ENCODE results near the gene USP15. TPM values are rescaled to one million over a fixed set of nuclear protein-coding genes. Genes with fewer than 3 reads are reported as not detected.

USP15 gene
- total RNA-seq, 2 donors from 2014 or later = 50.7 to 58.1 TPM

DNA sequence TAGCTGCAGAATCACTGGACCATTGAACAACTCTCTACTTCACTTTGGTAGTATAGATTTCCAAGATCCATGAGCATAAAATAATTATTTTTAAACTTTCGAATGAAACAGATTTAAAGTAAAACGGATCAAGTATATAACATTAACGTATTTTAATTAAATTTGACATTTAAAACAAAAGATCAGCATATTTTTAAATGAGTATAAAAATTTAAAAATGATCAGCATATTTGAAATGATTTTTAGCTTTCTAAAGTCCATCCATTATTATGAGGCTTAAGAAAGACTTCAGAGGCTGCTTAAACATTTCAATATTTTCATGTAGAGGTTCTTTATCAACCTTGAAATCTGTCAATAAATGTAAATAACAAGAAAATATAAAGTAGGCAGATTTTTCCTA is 5.2 kb upstream of the USP15 start:
- DNase-seq (no peak), ATAC-seq (no peak)
- intact Hi-C loops (cut with DNase I) = no loop called here

DNA sequence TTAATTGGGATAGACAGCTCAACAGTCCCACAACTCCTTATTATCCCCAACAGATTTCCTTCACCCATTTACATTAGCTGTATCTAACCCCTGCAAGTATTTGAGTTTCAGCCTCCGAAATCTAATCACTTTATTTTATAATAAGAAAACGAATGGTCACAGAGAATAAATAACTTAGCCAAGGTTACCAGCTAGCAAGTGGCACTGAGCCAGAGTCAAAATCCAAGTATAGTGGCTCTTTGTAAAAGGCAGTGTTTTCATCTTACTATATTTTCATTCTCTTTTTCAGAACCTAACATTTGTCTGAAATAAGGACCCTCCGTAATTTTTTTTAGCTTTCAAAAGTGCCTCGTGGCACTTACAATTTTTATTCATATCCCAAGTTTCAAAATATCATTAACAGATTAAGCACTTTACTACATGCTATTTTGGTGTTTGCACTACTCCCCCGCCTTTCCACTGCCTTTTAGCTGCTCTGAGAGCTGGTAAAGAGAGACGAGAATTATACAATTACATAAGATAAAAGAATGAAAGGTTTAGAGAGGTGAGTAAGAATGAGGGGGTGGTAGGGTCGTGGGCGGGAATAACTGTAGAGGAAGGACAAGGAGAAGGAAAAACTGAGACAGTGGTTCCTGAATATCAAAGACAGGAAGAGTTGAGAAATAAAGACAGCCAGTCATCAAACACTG is 3.7 kb upstream of the USP15 start:
- DNase-seq (no peak), ATAC-seq (peak in 1 of 2 donors; percentile 0)
- intact Hi-C loops (cut with DNase I) = no loop called here

GRCh38 chr12:62258231-62258630 is 2.0 kb upstream of the USP15 start:
- DNase-seq (no peak), ATAC-seq (no peak)
- intact Hi-C loops (cut with DNase I) = no loop called here

DNA sequence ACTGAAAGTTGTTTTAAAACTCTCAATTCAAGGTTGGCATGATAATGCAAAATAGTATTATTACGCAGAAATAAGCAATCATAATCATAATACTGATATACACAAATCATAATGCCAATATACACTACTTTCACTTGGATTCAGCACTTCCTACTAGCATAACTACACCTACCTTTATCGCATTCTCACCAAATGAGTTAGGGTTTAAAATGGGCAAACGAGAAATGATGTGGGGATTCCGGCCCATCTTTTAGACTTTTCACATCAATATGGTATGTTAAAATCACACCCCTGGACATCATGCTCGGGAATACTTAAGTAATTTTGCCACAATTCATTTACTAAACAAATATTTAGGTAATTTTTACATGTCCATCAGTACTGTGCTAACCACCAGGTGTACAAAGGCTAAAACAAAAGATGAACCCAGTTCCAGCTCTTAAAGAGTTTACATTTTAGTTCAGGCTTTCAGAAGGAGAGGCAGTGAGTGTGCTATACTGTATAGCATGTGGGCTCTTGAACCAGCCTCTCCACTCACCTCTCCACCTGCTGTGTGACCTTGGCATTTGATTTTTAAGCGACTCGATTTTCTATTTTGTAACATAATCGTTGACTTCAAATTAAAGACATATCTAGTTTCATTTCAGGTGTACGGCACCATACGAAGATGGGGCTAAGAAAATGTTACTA is 1.1 kb upstream of the USP15 start:
- intact Hi-C loops (cut with DNase I) = no loop called here
- DNase-seq = no peak
- no peak for ATAC-seq

- intact Hi-C loops (cut with DNase I) = no loop called here
- ATAC-seq (peak; percentile 19 to 30), DNase-seq (no peak)
Observed at GRCh38 chr12:62259631-62259992, 592 bp upstream of the USP15 start.

DNA sequence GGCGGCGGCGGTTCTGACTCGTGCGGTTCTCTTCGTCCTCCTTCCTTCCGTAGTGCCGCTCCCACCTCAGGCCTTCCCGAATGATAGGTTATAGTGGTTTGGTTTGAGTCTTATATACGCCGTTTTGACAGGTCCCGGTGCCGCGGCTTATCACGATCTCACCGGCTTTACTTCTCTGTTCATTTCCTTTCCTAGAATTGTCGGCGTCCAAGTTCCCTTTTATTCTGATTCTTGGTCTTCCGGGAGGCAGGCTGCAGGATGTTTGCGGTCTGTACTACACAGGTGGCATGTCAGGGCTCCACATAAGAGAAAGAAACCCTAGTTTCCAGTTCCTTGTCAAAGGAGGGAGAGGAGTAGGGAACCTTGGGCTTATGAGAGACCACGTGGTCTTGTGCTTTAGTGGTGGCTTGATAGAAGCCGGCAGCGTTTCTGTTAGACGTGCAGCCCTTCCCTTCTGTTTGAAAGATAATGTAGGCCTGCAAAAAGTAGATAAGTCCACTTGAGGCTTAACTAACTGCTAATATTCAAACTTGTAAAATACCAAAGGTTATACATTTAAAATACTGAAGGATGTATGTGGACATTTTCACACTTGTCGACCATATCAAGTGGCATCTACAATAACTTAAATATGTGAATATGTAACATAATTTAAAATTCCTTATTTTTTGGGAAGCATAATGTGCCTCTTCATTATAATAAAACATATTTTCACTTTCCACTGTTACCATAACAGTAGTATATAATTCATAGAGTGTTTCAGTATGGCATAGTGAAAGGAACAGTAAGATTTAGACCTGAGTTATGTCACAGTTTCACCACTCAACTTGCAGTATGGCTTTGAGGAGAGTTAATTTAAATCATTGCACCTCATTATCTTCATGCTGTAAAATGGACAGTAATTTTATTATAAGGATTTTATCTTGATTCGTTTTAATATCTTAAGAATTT is 804 bp downstream of the USP15 start:
- intact Hi-C loops (cut with DNase I) = no loop called here
- no peak for DNase-seq
- ATAC-seq = peak; percentile 29 to 53

GRCh38 chr12:62261876-62262517 is 1.8 kb downstream of the USP15 start:
- ATAC-seq = no peak
- no peak for DNase-seq
- intact Hi-C loops (cut with DNase I) = no loop called here

DNA sequence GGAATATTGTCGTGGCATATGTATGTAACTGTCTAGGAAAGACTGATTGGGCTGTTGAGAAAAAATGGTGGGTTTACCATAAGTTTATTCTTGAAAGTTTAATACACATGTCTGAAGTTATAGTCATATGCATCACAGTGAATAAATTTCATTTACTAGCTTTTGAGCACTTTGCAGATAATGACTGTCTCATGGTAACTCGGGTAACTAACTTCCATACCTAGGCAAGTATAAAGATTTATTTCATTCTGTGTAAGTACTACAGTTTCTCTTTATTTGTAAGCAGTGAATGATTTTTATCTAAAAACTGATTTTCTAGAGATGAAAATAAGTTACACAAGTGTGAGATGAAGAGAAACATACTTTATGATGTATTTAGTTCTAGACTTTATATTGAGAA is 3.0 kb downstream of the USP15 start:
- DNase-seq (no peak), ATAC-seq (no peak)
- intact Hi-C loops (cut with DNase I) = no loop called here

- intact Hi-C loops (cut with DNase I) = no loop called here
- DNase-seq = no peak
- no peak for ATAC-seq
Observed at GRCh38 chr12:62263966-62264365, 3.8 kb downstream of the USP15 start.

- ATAC-seq (no peak), DNase-seq (no peak)
- intact Hi-C loops (cut with DNase I) = no loop called here
Observed at GRCh38 chr12:62264706-62265105, 4.5 kb downstream of the USP15 start.

DNA sequence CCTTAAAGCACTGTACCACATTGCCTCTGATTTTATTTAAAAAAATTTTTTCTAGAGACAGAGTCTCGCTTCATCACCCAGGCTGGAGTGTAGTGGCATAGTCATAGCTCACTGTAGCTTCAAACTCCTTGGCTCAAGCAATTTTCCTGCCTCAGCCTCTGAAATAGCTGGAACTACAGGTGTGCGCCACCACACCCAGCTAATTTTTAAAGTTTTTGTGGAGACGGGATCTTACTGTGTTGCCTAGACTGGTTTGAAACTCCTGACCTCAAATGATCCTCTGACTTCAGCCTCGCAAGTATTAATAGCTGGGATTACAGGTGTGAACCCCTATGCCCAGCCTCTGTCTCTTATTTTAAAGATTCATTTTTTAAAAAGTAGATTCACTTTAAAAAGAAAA is 5.3 kb downstream of the USP15 start:
- ATAC-seq = no peak
- intact Hi-C loops (cut with DNase I) = no loop called here
- no peak for DNase-seq

DNA sequence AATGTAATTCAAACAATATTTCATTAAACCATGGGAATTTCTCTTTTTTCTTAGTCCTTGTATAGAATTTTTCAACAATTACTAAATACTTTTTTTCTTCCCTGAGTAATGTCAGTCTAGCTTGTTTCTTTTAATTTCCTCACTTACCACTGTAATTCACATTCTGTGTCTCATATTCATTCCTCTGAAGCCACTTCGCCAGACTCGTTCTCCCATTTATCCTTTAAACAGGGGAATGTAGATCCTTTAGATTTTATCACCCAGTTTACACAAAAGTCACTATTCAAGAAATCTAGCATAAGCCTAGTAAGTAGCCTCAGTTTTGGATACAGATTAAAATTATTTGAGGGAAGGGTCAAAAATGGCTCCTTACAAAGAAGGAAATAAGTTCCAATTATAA is 6.8 kb downstream of the USP15 start:
- no peak for DNase-seq
- intact Hi-C loops (cut with DNase I) = no loop called here
- ATAC-seq = no peak

DNA sequence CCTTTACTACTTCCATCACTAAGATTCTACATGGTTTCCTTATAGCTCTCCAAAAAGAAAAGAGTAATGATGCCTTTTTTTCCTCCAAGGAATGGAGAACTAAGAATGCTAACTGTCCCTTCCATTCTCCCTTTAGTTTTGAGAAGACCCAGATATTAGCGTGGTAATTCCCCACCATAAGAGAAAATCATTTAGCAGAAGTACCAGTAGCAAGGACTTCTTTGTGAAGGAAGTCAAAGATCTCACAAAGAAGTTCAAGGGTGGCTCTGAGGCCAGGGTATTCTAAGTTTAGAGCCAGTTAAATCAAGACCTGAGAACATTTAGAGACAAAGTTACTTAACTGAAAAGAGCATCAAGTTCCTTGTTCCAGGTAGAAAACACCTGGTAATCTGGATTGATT is 7.3 kb downstream of the USP15 start:
- ATAC-seq = no peak
- intact Hi-C loops (cut with DNase I) = no loop called here
- no peak for DNase-seq

- intact Hi-C loops (cut with DNase I) = no loop called here
- no peak for DNase-seq
- ATAC-seq = no peak
Observed at GRCh38 chr12:62268956-62269355, 8.8 kb downstream of the USP15 start.

- intact Hi-C loops (cut with DNase I) = no loop called here
- ATAC-seq (no peak), DNase-seq (no peak)
Observed at GRCh38 chr12:62269464-62270228, 9.4 kb downstream of the USP15 start.

DNA sequence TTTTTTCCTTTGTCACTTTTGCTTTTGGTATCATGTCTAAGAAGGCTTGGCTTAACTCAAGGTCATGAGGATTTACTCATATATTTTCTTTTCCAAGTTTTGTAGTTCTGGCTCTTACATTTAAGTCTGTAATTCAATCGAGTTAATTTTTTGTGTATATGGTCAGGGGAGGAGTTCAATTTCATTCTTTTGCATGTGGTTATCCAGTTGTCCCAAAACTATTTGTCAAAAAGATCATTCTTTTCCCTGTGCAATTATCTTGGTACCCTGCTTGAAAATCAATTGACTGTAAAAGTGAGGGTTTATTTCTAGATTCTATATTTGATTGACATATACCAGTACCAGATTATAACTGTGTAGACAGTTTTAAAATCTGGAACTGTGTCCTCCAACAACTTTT is 10.2 kb downstream of the USP15 start:
- no peak for DNase-seq
- ATAC-seq = no peak
- intact Hi-C loops (cut with DNase I) = no loop called here

DNA sequence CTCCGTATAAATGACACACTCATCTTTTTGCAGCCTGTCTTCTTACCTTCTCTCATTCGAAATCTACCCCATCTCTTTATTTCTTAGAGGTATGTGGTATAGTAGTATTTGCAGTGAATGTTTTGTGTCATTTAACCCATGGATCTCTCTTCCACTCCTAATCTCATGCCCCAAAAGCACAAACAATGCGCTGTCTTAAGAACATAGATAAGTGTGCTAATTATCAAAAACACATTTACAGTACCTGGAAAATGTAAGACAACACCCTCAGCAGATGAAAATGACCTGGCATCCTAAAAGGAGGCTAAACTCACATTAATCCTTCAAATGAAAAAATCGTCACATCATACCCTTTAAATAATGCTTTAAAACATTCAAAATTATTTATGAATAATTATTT is 10.7 kb downstream of the USP15 start:
- no peak for DNase-seq
- intact Hi-C loops (cut with DNase I) = no loop called here
- no peak for ATAC-seq

DNA sequence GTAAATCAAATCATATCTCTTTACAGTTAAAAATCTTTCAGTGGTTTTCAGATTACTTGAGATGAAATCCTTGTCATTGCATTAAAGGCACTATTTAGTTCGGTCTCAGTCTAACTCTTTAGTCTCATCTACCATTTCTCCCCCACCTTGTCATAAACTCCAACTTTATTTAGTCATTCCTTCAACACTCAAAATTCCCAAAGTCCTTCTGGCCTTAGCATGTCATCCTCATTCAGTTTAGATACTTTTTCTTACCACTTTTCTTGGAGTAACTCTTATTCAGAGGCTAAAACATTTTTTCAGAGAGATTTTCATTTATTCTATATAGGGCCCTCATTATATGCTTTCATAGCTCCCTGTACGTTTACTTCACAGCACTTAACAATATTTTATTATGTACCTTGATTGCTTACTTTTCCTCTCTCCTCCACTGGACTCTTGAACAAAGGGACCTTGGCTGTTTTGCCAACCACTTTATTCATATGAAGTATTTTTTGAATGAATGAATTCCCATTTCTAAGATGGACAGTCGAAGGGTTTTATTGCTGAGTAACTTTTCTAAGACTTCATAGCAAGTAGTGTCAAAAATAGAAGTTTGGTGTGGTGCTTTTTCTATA is 12.8 kb downstream of the USP15 start:
- DNase-seq (no peak), ATAC-seq (no peak)
- intact Hi-C loops (cut with DNase I) = no loop called here
